Measurements from ENCODE around the gene TMPRSS3.

TMPRSS3 gene

DNA sequence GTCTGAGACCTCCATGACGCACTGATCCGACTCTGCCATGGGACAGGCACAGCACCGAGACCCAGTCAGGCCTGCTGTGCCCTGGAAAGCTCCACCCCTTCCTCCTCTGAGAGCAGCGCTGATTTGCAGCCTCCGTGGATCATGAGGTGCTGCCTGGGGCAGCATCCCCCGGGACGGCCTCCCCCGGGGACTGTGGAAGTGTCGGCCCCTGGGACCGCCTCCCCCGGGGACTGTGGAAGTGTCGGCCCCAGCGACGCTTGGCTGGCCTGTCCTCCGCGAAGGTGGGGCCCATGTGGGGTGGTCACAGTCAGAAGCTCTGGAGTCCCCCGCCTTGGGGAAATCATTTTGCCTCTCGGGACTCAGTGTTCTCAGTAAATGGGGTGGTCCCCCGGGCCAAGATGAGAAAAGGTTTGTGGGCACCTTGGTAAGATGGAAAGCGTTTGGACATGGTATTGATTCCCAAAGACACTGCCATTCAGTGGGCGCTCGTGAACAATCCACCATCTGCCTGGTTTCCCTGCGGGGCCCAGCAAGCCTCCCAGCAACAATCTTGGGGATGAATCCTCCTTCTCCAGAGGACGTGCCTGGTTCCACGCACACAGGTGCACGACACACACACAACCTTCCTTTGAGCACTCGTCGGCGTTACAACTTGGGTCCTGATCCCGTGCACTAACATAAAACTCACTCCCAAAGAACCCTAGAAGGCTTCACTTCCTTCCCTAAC is 48.1 kb downstream of the TMPRSS3 start:
- no peaks in the 10 kb centered on the region for H3K79me2 ChIP-seq (ENCODE audit: insufficient read depth, low read length)
- no peak overlapping the region for H3K4me2 ChIP-seq (ENCODE audit: low read depth, low read length, poor library complexity, severe bottlenecking)
- TF ChIP-seq, protein P1, sequence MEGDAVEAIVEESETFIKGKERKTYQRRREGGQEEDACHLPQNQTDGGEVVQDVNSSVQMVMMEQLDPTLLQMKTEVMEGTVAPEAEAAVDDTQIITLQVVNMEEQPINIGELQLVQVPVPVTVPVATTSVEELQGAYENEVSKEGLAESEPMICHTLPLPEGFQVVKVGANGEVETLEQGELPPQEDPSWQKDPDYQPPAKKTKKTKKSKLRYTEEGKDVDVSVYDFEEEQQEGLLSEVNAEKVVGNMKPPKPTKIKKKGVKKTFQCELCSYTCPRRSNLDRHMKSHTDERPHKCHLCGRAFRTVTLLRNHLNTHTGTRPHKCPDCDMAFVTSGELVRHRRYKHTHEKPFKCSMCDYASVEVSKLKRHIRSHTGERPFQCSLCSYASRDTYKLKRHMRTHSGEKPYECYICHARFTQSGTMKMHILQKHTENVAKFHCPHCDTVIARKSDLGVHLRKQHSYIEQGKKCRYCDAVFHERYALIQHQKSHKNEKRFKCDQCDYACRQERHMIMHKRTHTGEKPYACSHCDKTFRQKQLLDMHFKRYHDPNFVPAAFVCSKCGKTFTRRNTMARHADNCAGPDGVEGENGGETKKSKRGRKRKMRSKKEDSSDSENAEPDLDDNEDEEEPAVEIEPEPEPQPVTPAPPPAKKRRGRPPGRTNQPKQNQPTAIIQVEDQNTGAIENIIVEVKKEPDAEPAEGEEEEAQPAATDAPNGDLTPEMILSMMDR (IDR thresholded peaks at IDR 0.05; ENCODE audit: insufficient read depth, low read length, poor library complexity, severe bottlenecking), result no peak
- no peak for TF ChIP-seq EZH2phosphoT487 (conservative IDR thresholded peaks at IDR 0.05; ENCODE audit: low read length)
- H3K4me3 ChIP-seq (ENCODE audit: insufficient read depth, low read length, poor library complexity, severe bottlenecking), result no peak overlapping the region
- H3K27ac ChIP-seq (ENCODE audit: low read depth, low read length), result no peak overlapping the region
- no peaks in the 10 kb centered on the region for H3K27me3 ChIP-seq (ENCODE audit: low read length)
- no peak overlapping the region for H2AFZ ChIP-seq (ENCODE audit: low read depth, low read length, severe bottlenecking)
- H3K36me3 ChIP-seq (ENCODE audit: low read length), result no peaks in the 10 kb centered on the region
- no peaks in the 10 kb centered on the region for H4K20me1 ChIP-seq (ENCODE audit: low read depth, low read length)
- no peak overlapping the region for H3K9ac ChIP-seq (ENCODE audit: low read length)
- no peaks in the 10 kb centered on the region for H3K9me3 ChIP-seq (ENCODE audit: insufficient read depth, low read length)
- no peaks in the 10 kb centered on the region for H3F3A ChIP-seq (ENCODE audit: insufficient read depth)
- H3K9me2 ChIP-seq (replicated peaks; ENCODE audit: insufficient read depth, low read length), result no peaks in the 10 kb centered on the region

DNA sequence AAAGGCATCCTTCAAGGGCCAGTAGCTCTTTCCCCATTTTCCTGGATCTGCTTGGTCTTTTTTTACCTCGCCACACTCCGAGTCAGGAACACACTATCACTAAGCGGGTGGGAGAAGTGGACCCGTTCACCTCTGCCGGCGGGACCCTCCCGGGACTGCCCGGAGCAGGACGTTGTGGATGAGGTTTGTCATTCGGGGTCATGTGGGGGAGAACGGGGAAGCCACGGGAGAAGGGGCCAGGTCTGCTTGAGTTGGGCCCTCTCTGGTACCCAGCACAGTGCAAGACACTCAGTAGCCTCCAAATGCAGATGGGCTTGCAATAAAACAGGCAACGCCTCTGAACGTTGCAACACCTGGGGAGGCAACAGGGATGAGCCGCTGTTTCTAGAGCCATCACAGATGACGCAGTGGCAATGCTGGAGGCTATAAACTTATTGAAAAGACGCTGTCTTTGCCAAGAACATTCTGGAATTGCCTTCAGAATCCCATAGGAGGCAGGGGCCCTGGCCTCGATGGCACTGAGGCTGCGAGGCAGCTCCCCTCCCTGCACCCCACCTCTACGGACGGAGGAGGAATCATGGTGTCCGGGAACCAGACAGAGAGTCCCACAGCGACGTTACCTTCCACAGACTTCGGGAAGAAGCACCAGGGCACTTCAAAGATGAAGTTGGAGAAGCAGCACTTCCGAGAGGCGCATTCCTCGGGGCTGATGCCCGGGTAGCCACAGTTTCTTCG is 48.8 kb downstream of the TMPRSS3 start:
- Histone ChIP-seq H3K9me3 (ENCODE audit: insufficient read depth, low read length) (no peaks in the 10 kb centered on the region), H4K20me1 (ENCODE audit: low read depth, low read length) (no peaks in the 10 kb centered on the region), H3K4me3 (ENCODE audit: insufficient read depth, low read length, poor library complexity, severe bottlenecking) (no peak overlapping the region), H3K79me2 (ENCODE audit: insufficient read depth, low read length) (no peaks in the 10 kb centered on the region), H2AFZ (ENCODE audit: low read depth, low read length, severe bottlenecking) (no peak overlapping the region), H3K27me3 (ENCODE audit: low read length) (no peaks in the 10 kb centered on the region), H3F3A (ENCODE audit: insufficient read depth) (no peaks in the 10 kb centered on the region), H3K9ac (ENCODE audit: low read length) (no peak overlapping the region), H3K9me2 (replicated peaks; ENCODE audit: insufficient read depth, low read length) (no peaks in the 10 kb centered on the region), H3K4me2 (ENCODE audit: low read depth, low read length, poor library complexity, severe bottlenecking) (no peak overlapping the region), H3K36me3 (ENCODE audit: low read length) (no peaks in the 10 kb centered on the region), H3K27ac (ENCODE audit: low read depth, low read length) (no peak overlapping the region)
- TF ChIP-seq, protein P1 (IDR thresholded peaks at IDR 0.05; ENCODE audit: insufficient read depth, low read length, poor library complexity, severe bottlenecking), result no peak
- no peak for TF ChIP-seq EZH2phosphoT487 (conservative IDR thresholded peaks at IDR 0.05; ENCODE audit: low read length)

DNA sequence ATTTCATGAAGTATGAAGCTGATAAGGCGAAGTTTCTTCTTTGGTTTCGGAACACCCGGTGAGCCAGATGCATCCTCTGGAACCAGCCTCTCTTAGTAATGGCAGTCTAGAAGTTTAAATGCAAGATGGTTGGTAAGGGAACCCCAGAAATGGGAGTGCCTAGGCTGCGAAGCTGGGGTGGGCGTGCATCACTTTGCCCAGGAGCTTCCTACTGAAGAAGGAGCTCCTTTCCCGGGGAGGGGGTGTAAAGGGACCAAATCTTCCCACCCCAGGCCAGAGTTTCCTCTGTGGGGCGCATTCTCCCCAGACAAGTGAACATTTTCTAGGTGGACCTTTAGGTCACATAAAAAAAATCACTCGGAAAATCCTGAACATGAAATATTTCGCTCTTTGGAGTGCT is 49.4 kb downstream of the TMPRSS3 start:
- H3K27me3 ChIP-seq (ENCODE audit: low read length), result no peaks in the 10 kb centered on the region
- no peaks in the 10 kb centered on the region for H3K36me3 ChIP-seq (ENCODE audit: low read length)
- no peak overlapping the region for H3K4me3 ChIP-seq (ENCODE audit: insufficient read depth, low read length, poor library complexity, severe bottlenecking)
- H3K9me3 ChIP-seq (ENCODE audit: insufficient read depth, low read length), result no peaks in the 10 kb centered on the region
- TF ChIP-seq EZH2phosphoT487 (conservative IDR thresholded peaks at IDR 0.05; ENCODE audit: low read length), result no peak
- TF ChIP-seq, protein P1 (IDR thresholded peaks at IDR 0.05; ENCODE audit: insufficient read depth, low read length, poor library complexity, severe bottlenecking), result no peak
- H3K79me2 ChIP-seq (ENCODE audit: insufficient read depth, low read length), result no peaks in the 10 kb centered on the region
- no peaks in the 10 kb centered on the region for H3F3A ChIP-seq (ENCODE audit: insufficient read depth)
- H3K9me2 ChIP-seq (replicated peaks; ENCODE audit: insufficient read depth, low read length), result no peaks in the 10 kb centered on the region
- H4K20me1 ChIP-seq (ENCODE audit: low read depth, low read length), result no peaks in the 10 kb centered on the region
- no peak overlapping the region for H2AFZ ChIP-seq (ENCODE audit: low read depth, low read length, severe bottlenecking)
- H3K27ac ChIP-seq (ENCODE audit: low read depth, low read length), result no peak overlapping the region
- no peak overlapping the region for H3K4me2 ChIP-seq (ENCODE audit: low read depth, low read length, poor library complexity, severe bottlenecking)
- H3K9ac ChIP-seq (ENCODE audit: low read length), result no peak overlapping the region

Measured in SU-DHL-6 (cell line).